ENCODE measurements around the gene C17orf58.

DNA sequence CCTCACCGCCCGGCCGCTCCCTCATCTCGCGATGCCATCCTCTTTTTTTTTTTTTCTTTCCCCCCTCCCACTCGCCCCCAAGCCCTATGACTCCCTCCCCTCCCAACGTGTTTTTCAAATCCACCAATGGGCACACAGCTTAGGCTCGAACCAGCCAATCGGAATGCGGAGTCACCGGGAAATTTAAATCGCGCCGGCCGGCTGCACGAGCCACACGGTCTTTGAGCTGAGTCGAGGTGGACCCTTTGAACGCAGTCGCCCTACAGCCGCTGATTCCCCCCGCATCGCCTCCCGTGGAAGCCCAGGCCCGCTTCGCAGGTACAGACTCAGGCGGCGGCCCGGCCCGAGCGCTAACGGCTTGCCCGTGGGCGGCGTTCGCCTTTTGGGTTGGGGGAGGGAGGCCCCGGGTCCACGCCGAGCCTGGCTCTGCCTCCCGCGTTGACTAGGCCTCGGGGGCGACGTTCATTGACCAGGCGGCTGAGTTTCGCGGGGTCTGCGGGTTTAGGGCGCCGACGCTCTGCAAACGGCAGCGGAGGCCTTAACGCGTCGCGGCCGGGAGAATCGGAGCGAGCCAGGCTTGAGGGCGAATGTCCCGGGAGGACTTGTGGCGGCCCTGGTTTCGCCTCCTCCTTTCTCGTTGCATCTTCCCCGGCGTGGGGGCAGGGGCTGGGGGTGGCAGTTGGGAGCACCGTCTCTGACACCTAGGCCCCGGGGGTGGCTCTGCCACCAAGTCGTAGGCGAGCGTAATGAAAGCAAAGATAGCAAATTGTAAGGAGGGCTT lies 39.4 kb upstream of the C17orf58 start, which contains the start of gene KPNA2:
- TF ChIP-seq, protein P1, sequence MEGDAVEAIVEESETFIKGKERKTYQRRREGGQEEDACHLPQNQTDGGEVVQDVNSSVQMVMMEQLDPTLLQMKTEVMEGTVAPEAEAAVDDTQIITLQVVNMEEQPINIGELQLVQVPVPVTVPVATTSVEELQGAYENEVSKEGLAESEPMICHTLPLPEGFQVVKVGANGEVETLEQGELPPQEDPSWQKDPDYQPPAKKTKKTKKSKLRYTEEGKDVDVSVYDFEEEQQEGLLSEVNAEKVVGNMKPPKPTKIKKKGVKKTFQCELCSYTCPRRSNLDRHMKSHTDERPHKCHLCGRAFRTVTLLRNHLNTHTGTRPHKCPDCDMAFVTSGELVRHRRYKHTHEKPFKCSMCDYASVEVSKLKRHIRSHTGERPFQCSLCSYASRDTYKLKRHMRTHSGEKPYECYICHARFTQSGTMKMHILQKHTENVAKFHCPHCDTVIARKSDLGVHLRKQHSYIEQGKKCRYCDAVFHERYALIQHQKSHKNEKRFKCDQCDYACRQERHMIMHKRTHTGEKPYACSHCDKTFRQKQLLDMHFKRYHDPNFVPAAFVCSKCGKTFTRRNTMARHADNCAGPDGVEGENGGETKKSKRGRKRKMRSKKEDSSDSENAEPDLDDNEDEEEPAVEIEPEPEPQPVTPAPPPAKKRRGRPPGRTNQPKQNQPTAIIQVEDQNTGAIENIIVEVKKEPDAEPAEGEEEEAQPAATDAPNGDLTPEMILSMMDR (IDR thresholded peaks at IDR 0.05) = peak in 1 of 6 experiments; percentile 2
- TF ChIP-seq POLR2A (IDR thresholded peaks at IDR 0.05) = peak; percentile 65 to 79
